T-helper 17 cell (primary cell): ENCODE results near the gene EGR4. TPM values are rescaled to one million over a fixed set of nuclear protein-coding genes. Genes with fewer than 3 reads are reported as not detected.

Experiments
- ATAC-seq: fragments of 150-1000 bp; cut with Tn5 transposase; 2 replicates; pipeline ENCODE4 v1.10.0; 2021; ENCODE audit warnings: mild to moderate bottlenecking, moderate library complexity
- DNase-seq, 3 donors: peaks; one replicate each; pipeline versions ENCODE4 v3.0.0 to v3.0.0-alpha.2; 2020 to 2021
- H3K9me3 ChIP-seq: one replicate; pipeline ENCODE4 v1.7.0; 2013; ENCODE audit warnings: low read length, mild to moderate bottlenecking; ENCODE audit not compliant: control insufficient read depth, poor library complexity, severe bottlenecking
- H3K27ac Mint-ChIP-seq: one replicate; pipeline ENCODE4 v1.8.0; 2022; ENCODE audit warnings: mild to moderate bottlenecking, moderate library complexity, mixed read lengths
- H3K27me3 Mint-ChIP-seq: one replicate; pipeline ENCODE4 v1.8.0; 2022; ENCODE audit warnings: mixed read lengths
- H3K36me3 Mint-ChIP-seq: one replicate; pipeline ENCODE4 v1.8.0; 2022; ENCODE audit warnings: low read depth, mixed read lengths
- H3K4me1 Mint-ChIP-seq: one replicate; pipeline ENCODE4 v1.8.0; 2022; ENCODE audit warnings: mild to moderate bottlenecking, mixed read lengths
- H3K4me3 Mint-ChIP-seq: one replicate; pipeline ENCODE4 v1.8.0; 2022; ENCODE audit warnings: mild to moderate bottlenecking, moderate library complexity, mixed read lengths
- total RNA-seq, 4 donors: library from RNA in 2 of 4; stranded (reverse) in 2 of 4; gene quantifications; one replicate each; pipeline ENCODE4 v1.2.3 and lab custom pipeline; 2022 to 2026

The EGR4 gene
- total RNA-seq, 2 donors from 2014 or later, result 0.52 to 0.70 TPM

DNA sequence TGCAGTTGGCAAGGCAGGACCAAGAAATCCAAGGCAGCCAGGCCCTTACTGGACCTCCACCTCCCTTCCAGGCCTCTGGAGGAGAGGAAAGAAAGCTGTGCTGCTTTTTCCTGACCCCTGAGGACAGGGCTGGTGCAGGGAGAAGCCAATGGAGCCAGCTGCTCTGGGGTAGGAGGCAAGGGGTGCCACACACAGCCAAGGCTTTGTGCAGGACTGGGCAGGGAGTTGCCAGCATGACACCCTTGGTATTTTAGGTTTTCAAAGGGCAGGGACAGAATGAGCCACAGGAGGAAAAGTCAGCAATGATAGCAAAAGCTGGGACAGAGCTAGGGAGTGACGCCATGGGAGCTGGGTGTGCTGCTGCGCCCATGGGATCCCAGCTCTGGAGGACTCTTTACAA is 36.3 kb downstream of the EGR4 start:
- H3K36me3 Mint-ChIP-seq, result peaks cover 7% of the 10 kb centered on the region
- no peak for DNase-seq
- peaks cover 13% of the 10 kb centered on the region for H3K4me1 Mint-ChIP-seq
- H3K9me3 ChIP-seq, result no peaks in the 10 kb centered on the region
- no peak overlapping the region for H3K27ac Mint-ChIP-seq
- ATAC-seq, result no peak
- no peak overlapping the region for H3K4me3 Mint-ChIP-seq
- no peaks in the 10 kb centered on the region for H3K27me3 Mint-ChIP-seq

DNA sequence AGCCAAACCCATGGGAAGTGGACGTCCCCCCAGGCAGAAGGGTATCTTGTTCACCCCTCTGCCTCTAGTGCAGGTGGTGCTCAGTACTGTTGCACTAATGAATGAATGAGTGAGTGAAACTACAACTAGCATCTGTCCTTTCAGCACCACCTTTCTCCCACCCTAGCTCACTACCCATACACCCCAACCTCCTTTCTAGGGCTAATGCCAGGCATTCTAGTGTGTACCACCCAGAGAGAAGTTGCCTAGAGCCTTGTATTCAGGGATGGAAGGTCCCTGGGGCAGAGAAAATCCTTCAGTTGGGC is 36.8 kb downstream of the EGR4 start:
- no peak for DNase-seq
- no peak overlapping the region for H3K4me3 Mint-ChIP-seq
- no peak overlapping the region for H3K27ac Mint-ChIP-seq
- peaks cover 13% of the 10 kb centered on the region for H3K4me1 Mint-ChIP-seq
- no peaks in the 10 kb centered on the region for H3K9me3 ChIP-seq
- H3K27me3 Mint-ChIP-seq, result no peaks in the 10 kb centered on the region
- peaks cover 6% of the 10 kb centered on the region for H3K36me3 Mint-ChIP-seq
- no peak for ATAC-seq

GRCh38 chr2:73255907-73256617 is 37.3 kb downstream of the EGR4 start:
- Mint-ChIP-seq H3K4me1 (peaks cover 13% of the 10 kb centered on the region), H3K4me3 (no peak overlapping the region), H3K27ac (peak overlapping the region; percentile 61), H3K27me3 (no peaks in the 10 kb centered on the region), H3K36me3 (peaks cover 5% of the 10 kb centered on the region)
- no peaks in the 10 kb centered on the region for H3K9me3 ChIP-seq
- ATAC-seq (no peak), DNase-seq (no peak)

GRCh38 chr2:73255007-73255644 is 38.2 kb downstream of the EGR4 start:
- Mint-ChIP-seq H3K36me3 (peaks cover 5% of the 10 kb centered on the region), H3K4me1 (peaks cover 13% of the 10 kb centered on the region), H3K27ac (peak overlapping the region; percentile 61)

DNA sequence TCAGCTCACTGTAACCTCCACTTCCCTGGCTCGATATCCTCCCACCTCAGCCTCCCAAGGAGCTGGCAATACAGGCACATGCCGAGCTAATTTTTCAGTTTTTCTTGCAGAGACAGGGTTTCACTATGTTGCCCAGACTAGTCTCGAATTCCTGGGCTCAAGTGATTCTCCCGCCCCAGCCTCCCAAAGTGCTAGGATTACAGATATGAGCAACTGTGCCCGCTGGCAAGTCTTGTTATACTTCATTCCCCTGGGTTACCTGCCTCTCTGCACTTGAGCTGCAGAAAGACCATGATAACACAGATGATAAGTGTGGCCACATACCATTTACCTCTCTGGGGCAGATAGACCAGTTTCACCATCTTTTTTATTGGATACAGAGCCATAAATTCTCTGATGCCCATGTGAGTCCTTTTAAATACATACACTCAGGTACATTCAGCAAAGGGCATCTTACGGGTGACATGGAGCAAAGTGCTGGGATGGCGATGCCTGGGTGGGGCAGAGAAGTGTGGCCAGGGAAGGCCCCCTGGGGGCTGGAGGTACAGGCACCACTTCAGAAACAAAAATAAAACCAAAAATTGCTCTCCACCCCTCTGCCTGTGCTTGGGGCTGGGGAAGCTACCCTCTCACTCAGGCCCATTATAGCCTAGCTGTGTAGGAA is 38.9 kb downstream of the EGR4 start:
- Mint-ChIP-seq H3K27me3 (no peaks in the 10 kb centered on the region), H3K36me3 (peaks cover 9% of the 10 kb centered on the region), H3K27ac (no peak overlapping the region), H3K4me1 (peaks cover 11% of the 10 kb centered on the region), H3K4me3 (no peak overlapping the region)
- DNase-seq (no peak), ATAC-seq (no peak)
- no peaks in the 10 kb centered on the region for H3K9me3 ChIP-seq

More at GRCh38 chr2:73255007-73255644, 38.2 kb downstream of the EGR4 start:
- no peaks in the 10 kb centered on the region for H3K9me3 ChIP-seq
- ATAC-seq, result no peak
- Mint-ChIP-seq H3K27me3 (no peaks in the 10 kb centered on the region), H3K4me3 (no peak overlapping the region)
- DNase-seq, result no peak

- H3K9me3 ChIP-seq, result no peaks in the 10 kb centered on the region
- Mint-ChIP-seq H3K27ac (peak overlapping the region; percentile 45), H3K36me3 (peaks cover 11% of the 10 kb centered on the region), H3K4me1 (peaks cover 12% of the 10 kb centered on the region), H3K4me3 (no peak overlapping the region), H3K27me3 (no peaks in the 10 kb centered on the region)
- no peak for DNase-seq
- no peak for ATAC-seq
Observed at GRCh38 chr2:73253901-73254300, 39.4 kb downstream of the EGR4 start.

DNA sequence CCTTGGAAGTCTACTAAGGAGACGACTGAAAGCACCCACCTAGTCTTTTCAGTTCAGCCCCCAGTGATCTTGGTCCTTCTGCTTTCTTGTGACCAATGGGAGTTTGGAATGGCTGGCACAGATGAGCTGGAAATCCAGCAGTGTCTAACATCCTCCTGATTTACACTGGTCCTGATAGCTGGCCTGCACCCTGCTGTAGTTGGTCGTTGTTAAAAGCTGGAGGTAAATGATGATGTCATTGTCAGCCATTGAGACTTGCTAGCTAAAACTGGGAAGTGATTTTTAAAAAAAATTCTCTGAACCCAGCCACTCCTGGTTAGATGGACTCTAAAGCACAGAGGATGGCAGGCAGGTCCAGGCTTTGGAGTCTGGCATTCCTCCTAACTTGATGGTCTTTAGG is 39.9 kb downstream of the EGR4 start:
- H3K27ac Mint-ChIP-seq, result peak overlapping the region; percentile 45
- no peak for ATAC-seq
- peaks cover 11% of the 10 kb centered on the region for H3K36me3 Mint-ChIP-seq
- no peak for DNase-seq
- no peaks in the 10 kb centered on the region for H3K9me3 ChIP-seq
- H3K27me3 Mint-ChIP-seq, result no peaks in the 10 kb centered on the region
- H3K4me3 Mint-ChIP-seq, result no peak overlapping the region
- peaks cover 12% of the 10 kb centered on the region for H3K4me1 Mint-ChIP-seq

- ATAC-seq, result no peak
- H3K27me3 Mint-ChIP-seq, result no peaks in the 10 kb centered on the region
- H3K4me1 Mint-ChIP-seq, result peaks cover 12% of the 10 kb centered on the region
- H3K36me3 Mint-ChIP-seq, result peaks cover 11% of the 10 kb centered on the region
- DNase-seq, result no peak
- H3K4me3 Mint-ChIP-seq, result no peak overlapping the region
- H3K9me3 ChIP-seq, result no peaks in the 10 kb centered on the region
- no peak overlapping the region for H3K27ac Mint-ChIP-seq
Observed at GRCh38 chr2:73252238-73253027, 40.9 kb downstream of the EGR4 start.

GRCh38 chr2:73250872-73251846 is 42.2 kb downstream of the EGR4 start:
- Mint-ChIP-seq H3K4me3 (no peak overlapping the region), H3K36me3 (peaks cover 16% of the 10 kb centered on the region), H3K4me1 (peaks cover 10% of the 10 kb centered on the region), H3K27ac (no peak overlapping the region), H3K27me3 (no peaks in the 10 kb centered on the region)
- ATAC-seq, result no peak
- no peak for DNase-seq
- H3K9me3 ChIP-seq, result no peaks in the 10 kb centered on the region

GRCh38 chr2:73249636-73250035 is 43.7 kb downstream of the EGR4 start:
- DNase-seq (no peak), ATAC-seq (no peak)
- peaks cover 13% of the 10 kb centered on the region for H3K4me1 Mint-ChIP-seq
- no peaks in the 10 kb centered on the region for H3K9me3 ChIP-seq
- H3K36me3 Mint-ChIP-seq, result peaks cover 22% of the 10 kb centered on the region
- H3K27ac Mint-ChIP-seq, result peak overlapping the region; percentile 39
- no peaks in the 10 kb centered on the region for H3K27me3 Mint-ChIP-seq
- no peak overlapping the region for H3K4me3 Mint-ChIP-seq

DNA sequence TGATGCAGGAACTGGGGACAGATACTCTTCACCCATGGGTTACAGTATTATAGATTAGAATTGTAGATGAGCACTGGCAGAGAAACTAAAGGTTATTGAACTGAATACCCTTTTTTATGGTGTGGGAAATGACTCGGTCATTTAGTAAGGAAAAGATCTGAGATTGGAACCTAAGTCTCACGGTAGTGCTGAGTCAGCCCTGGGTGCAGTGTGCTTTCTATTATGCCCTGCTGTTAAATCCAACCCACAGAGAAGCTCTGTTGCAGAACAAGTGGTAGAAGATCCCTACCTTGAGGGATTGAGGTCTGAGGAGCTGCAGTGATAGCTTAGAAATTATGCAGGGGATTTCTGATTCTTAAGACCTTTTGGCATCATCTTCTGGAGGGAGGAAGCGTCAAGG is 46.5 kb downstream of the EGR4 start:
- no peak for ATAC-seq
- H3K27me3 Mint-ChIP-seq, result no peaks in the 10 kb centered on the region
- H3K9me3 ChIP-seq, result no peaks in the 10 kb centered on the region
- H3K4me1 Mint-ChIP-seq, result peaks cover 13% of the 10 kb centered on the region
- peak overlapping the region; percentile 60 for H3K27ac Mint-ChIP-seq
- no peak for DNase-seq
- no peak overlapping the region for H3K4me3 Mint-ChIP-seq
- peaks cover 17% of the 10 kb centered on the region for H3K36me3 Mint-ChIP-seq

- no peaks in the 10 kb centered on the region for H3K27me3 Mint-ChIP-seq
- ATAC-seq (no peak), DNase-seq (no peak)
- H3K36me3 Mint-ChIP-seq, result peaks cover 13% of the 10 kb centered on the region
- H3K27ac Mint-ChIP-seq, result no peak overlapping the region
- H3K9me3 ChIP-seq, result no peaks in the 10 kb centered on the region
- peaks cover 13% of the 10 kb centered on the region for H3K4me1 Mint-ChIP-seq
- H3K4me3 Mint-ChIP-seq, result no peak overlapping the region
Observed at GRCh38 chr2:73244580-73244979, 48.8 kb downstream of the EGR4 start.
